K562 (cell line): ENCODE results near the gene TXNL1. TPM values are rescaled to one million over a fixed set of nuclear protein-coding genes. Genes with fewer than 3 reads are reported as not detected.

ENCODE experiments used
- ATAC-seq: fragments of 200-7000 bp; cut with Tn5 transposase; 3 replicates; pipeline ENCODE4 v1.9.1; 2020; ENCODE audit warnings: moderate library complexity
- BruUV-seq: library from RNA; stranded (reverse); fragments of 400-500 nt; replicated peaks from 2 replicates; lab custom pipeline; 2021; lab: Mats Ljungman, UMichigan
- CTCF ChIA-PET: fragments of 300-600 bp; formaldehyde crosslinking; extraction: SDS; loops from one replicate; lab custom pipeline; 2021; ENCODE audit warnings: low intra/inter-chr PET ratio; lab: Yijun Ruan, JAX
- POLR2A ChIA-PET: fragments of 300-600, 350-650 bp; sonication (Branson Sonifier 250); formaldehyde crosslinking; extraction: SDS; loops from one replicate; lab custom pipeline; 2021; ENCODE audit warnings: antibody characterized with exemption, inconsistent platforms; lab: Yijun Ruan, JAX
- DNase-seq, 4 experiments: peaks; one replicate each; pipeline versions ENCODE4 v3.0.0 to v3.0.0-alpha.2; 2011 to 2018; ENCODE audit warnings: low spot score in 3 of 4, mixed read lengths in 3 of 4; ENCODE audit errors: extremely low read depth in 1 of 4
- FAIRE-seq: peaks from 2 replicates; lab custom pipeline; 2011; peaks lifted over from hg19 to GRCh38; lab: Jason Lieb, UNC
- H2AFZ ChIP-seq: 2 replicates; pipeline ENCODE4 v1.6.0; 2011; ENCODE audit warnings: low read depth, low read length, control low read depth, inconsistent platforms
- H3K27ac ChIP-seq: fragments of 200-600 bp; 3 replicates; pipeline ENCODE4 v1.8.0; 2011; ENCODE audit warnings: low read depth, mild to moderate bottlenecking, control low read depth, inconsistent platforms, low read length, moderate library complexity, mixed read lengths; ENCODE audit errors: extremely low read depth
- H3K27me3 ChIP-seq, 2 experiments: fragments of 300-600 bp in 1 of 2; 2 replicates in 1 of 2; 3 replicates in 1 of 2; pipeline versions ENCODE4 v1.6.0 to v1.8.0; 2011; ENCODE audit warnings: inconsistent platforms in 2 of 2, low read length in 2 of 2, mild to moderate bottlenecking in 1 of 2, mixed read lengths in 1 of 2, moderate library complexity in 1 of 2; ENCODE audit not compliant: control insufficient read depth in 2 of 2, insufficient read depth in 2 of 2
- H3K36me3 ChIP-seq: fragments of 300-600 bp; 3 replicates; pipeline ENCODE4 v1.8.0; 2011; ENCODE audit warnings: mild to moderate bottlenecking, low read length, inconsistent platforms; ENCODE audit not compliant: control insufficient read depth, insufficient read depth
- H3K4me1 ChIP-seq, 2 experiments: fragments of 200-600 bp in 1 of 2; replicated peaks in 1 of 2; 2 replicates in 1 of 2; 3 replicates in 1 of 2; pipeline versions ENCODE4 v1.5.1 to v1.8.0; 2011; ENCODE audit warnings: inconsistent platforms in 2 of 2, low read length in 2 of 2, mild to moderate bottlenecking in 1 of 2, mixed read lengths in 1 of 2, moderate library complexity in 1 of 2; ENCODE audit not compliant: control insufficient read depth in 2 of 2, insufficient read depth in 2 of 2
- H3K4me2 ChIP-seq: 2 replicates; pipeline ENCODE4 v1.6.1; 2011; ENCODE audit warnings: low read length, control low read depth, inconsistent platforms, mixed read lengths; ENCODE audit not compliant: insufficient read depth
- H3K4me3 ChIP-seq: fragments of 200-600 bp; sonication (generic), shearing (Covaris generic); 2 replicates; pipeline ENCODE4 v1.5.1; 2016; ENCODE audit warnings: control low read depth, inconsistent platforms
- H3K79me2 ChIP-seq: fragments of 200-600 bp; 3 replicates; pipeline ENCODE4 v1.8.0; 2011; ENCODE audit warnings: low read length, inconsistent platforms; ENCODE audit not compliant: control insufficient read depth, insufficient read depth
- H3K9ac ChIP-seq, 2 experiments: 2 replicates each; pipeline versions ENCODE4 v1.6.0 to v1.6.1; 2011; ENCODE audit warnings: low read depth in 2 of 2, low read length in 2 of 2, control low read depth in 1 of 2, inconsistent platforms in 1 of 2, mild to moderate bottlenecking in 1 of 2, mixed read lengths in 1 of 2; ENCODE audit not compliant: insufficient read depth in 1 of 2
- H3K9me1 ChIP-seq: one replicate; pipeline ENCODE4 v1.6.0; 2011; ENCODE audit warnings: inconsistent platforms, mild to moderate bottlenecking, low read length, moderate library complexity; ENCODE audit not compliant: control insufficient read depth, insufficient read depth
- H3K9me3 ChIP-seq: replicated peaks from 2 replicates; pipeline ENCODE4 v1.5.1; 2011; ENCODE audit warnings: low read depth, low read length, inconsistent platforms; ENCODE audit not compliant: control insufficient read depth, insufficient read depth
- H4K20me1 ChIP-seq: replicated peaks from 2 replicates; pipeline ENCODE4 v1.6.1; 2011; ENCODE audit warnings: low read length, inconsistent platforms, mixed read lengths; ENCODE audit not compliant: control insufficient read depth, insufficient read depth
- FIP1L1 ChIP-seq: fragments of 200-400 bp; formaldehyde crosslinking; IDR thresholded peaks from 2 replicates; pipeline ENCODE4 v1.6.1; 2018; ENCODE audit warnings: mild to moderate bottlenecking, low read depth, low read length; ENCODE audit not compliant: poor library complexity, severe bottlenecking
- FOS ChIP-seq: IDR thresholded peaks from 3 replicates; pipeline ENCODE4 v1.6.1; 2011; ENCODE audit not compliant: insufficient read length; ENCODE audit errors: extremely low read depth
- HMG20A ChIP-seq: fragments of 450-650 bp; formaldehyde crosslinking; conservative IDR thresholded peaks from 2 replicates; pipeline ENCODE4 v1.4.0; 2020; ENCODE audit warnings: mild to moderate bottlenecking, mixed read lengths
- MCM5 ChIP-seq: fragments of 450-650 bp; IDR thresholded peaks from 2 replicates; pipeline ENCODE4 v1.6.1; 2016; ENCODE audit warnings: low read depth
- RHOXF2B ChIP-seq: fragments of 250-450 bp; sonication (Bioruptor Pico); conservative IDR thresholded peaks from 2 replicates; pipeline ENCODE4 v1.5.1; 2021
- SMAD3 ChIP-seq: fragments of 450-650 bp; formaldehyde crosslinking; conservative IDR thresholded peaks from 2 replicates; pipeline ENCODE4 v1.4.0; 2020; ENCODE audit warnings: mild to moderate bottlenecking
- ZC3H4 ChIP-seq: sonication (generic); formaldehyde crosslinking; IDR thresholded peaks from 2 replicates; pipeline ENCODE4 v1.9.0; 2021; ENCODE audit warnings: missing genetic modification reagents, borderline replicate concordance
- ZKSCAN1 ChIP-seq: fragments of 150-350 bp; IDR thresholded peaks from 2 replicates; pipeline ENCODE4 v1.6.1; 2016; ENCODE audit warnings: low read depth, low read length
- ZNF316 ChIP-seq: fragments of 450-650 bp; IDR thresholded peaks from 2 replicates; pipeline ENCODE4 v1.6.1; 2016
- ZNF583 ChIP-seq: fragments of 250-450 bp; sonication (Bioruptor Pico); IDR thresholded peaks from 2 replicates; pipeline ENCODE4 v1.4.0; 2020
- ZNF766 ChIP-seq: fragments of 200-800 bp; sonication (Bioruptor generic); conservative IDR thresholded peaks from 2 replicates; pipeline ENCODE4 v1.6.1; 2016; ENCODE audit warnings: missing genetic modification characterization, missing compliant biosample characterization
- ZNF79 ChIP-seq: fragments of 250-450 bp; sonication (Bioruptor Pico); IDR thresholded peaks from 2 replicates; pipeline ENCODE4 v1.4.0; 2020; ENCODE audit warnings: low read depth, mild to moderate bottlenecking, moderate library complexity
- WGBS: fragments of 100-300 bp; shearing (Covaris generic); methylation state at CpG from one replicate; pipeline ENCODE4 v1.1.6; 2016; ENCODE audit warnings: low coverage, mixed read lengths; ENCODE audit not compliant: insufficient coverage; ENCODE audit errors: missing lambda C conversion rate; 5-methylcytosine and 5-hydroxymethylcytosine counted together
- in situ Hi-C: fragments of 300-500 bp; cut with MboI; formaldehyde crosslinking; loops from 4 replicates; pipeline ENCODE4 v1.15.0; 2018; ENCODE audit warnings: inconsistent platforms, mixed read lengths
- intact Hi-C: fragments of 100-400 bp; cut with micrococcal nuclease; formaldehyde crosslinking; loops from 2 replicates; pipeline ENCODE4 v1.14.2; 2022
- polyA plus RNA-seq, 8 experiments: library from polyadenylated mRNA; depleted of rRNA in 4 of 8; stranded (reverse) in 5 of 8; unstranded in 3 of 8; fragments of >200 nt; fragmentation: Nextera tagmentation in 2 of 8; fragmentation: Illumina TruSeq in 1 of 8; extraction: Ambion mirVana in 2 of 8; extraction: Trizol in 1 of 8; gene quantifications; 2 replicates each; pipeline versions ENCODE4 v1.2.1 to v1.2.3, GENCODE V29; 2011 to 2014; ENCODE audit warnings: inconsistent platforms in 1 of 8, missing spikeins in 1 of 8
- total RNA-seq, 7 experiments: library from RNA; depleted of rRNA in 6 of 7; stranded (reverse); fragments of >200 nt in 6 of 7; fragmentation: Illumina TruSeq in 2 of 7; extraction: Trizol in 2 of 7; gene quantifications; 2 replicates each; pipeline versions ENCODE4 v1.2.1 to v1.2.3, GENCODE V29; 2011 to 2021; ENCODE audit warnings: low replicate concordance in 1 of 7
- TF ChIP-seq, protein P1 (sequence below): IDR thresholded peaks from 2 replicates; pipeline ENCODE4 v1.6.1; 2014; ENCODE audit warnings: antibody characterized with exemption
- TF ChIP-seq, protein P2 (sequence below): fragments of 250-450 bp; sonication (Bioruptor Pico); IDR thresholded peaks from 2 replicates; pipeline ENCODE4 v1.9.0; 2021; ENCODE audit warnings: mild to moderate bottlenecking, inconsistent platforms
- TF ChIP-seq, protein P3 (sequence below): fragments of 200-800 bp; sonication (Bioruptor generic); IDR thresholded peaks from 2 replicates; pipeline ENCODE4 v1.6.1; 2017; ENCODE audit warnings: missing genetic modification characterization, missing compliant biosample characterization
- TF ChIP-seq, protein P4 (sequence below): IDR thresholded peaks from 2 replicates; pipeline ENCODE4 v1.6.1; 2011; ENCODE audit not compliant: insufficient read length; ENCODE audit errors: extremely low read depth

TXNL1 gene
- total and polyA plus RNA-seq, 9 of the 15 experiments (the other 6 are each of a cell fraction or from before 2014, with no cell fraction given), result 45.4 to 103 (median 65.7) TPM

DNA sequence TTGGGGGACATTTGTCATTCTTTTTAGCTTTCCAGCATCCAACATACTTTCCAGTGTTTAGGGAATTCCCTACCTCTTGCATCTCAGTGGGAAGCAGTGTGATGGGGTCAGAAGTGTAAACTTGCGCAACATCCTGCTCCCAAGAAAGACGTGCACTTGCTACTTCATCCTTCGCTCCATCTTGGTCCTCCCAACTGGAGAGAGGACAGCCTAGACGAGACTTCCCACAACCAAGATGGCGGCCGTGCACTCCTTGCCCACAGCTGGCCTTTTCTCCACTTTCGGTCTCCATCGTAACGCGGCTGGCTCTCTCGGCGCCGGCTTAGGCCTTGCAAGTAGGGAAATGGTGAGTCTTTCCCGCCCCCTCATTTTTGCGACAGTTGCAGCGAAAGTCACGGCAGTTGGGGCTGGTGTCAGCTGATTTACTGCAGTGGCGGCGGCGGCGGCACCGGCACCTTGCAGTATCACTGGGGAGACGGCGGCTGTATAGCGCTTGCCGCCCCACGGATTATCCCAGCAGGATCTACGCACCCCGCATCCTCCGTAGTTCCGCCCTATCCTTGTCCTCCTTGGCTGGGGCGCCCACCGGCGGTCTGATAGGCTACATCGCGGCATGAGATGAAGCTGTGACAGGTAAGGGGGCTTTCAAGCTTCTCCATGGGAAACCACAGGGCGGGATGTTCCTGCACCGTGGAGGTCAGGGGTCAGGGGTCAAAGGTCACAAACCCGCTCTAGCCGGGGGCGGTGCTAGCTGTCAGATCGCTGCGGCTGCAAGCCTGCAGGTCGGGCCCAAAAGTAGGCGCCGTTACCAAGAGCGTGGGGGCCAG, 12.8 kb upstream of the TXNL1 start, which contains the start of gene WDR7:
TSS of gene WDR7 (plus strand) at position 416 of the 827 bp plus-strand sequence. CDS start 21,157 bp downstream, outside the sequence.
- Histone ChIP-seq H3K27me3 (no peaks in the 10 kb centered on the region), H3K79me2 (peaks cover 38% of the 10 kb centered on the region), H4K20me1 (no peaks in the 10 kb centered on the region), H3K4me1 (peaks cover 0 to 23% of the 10 kb centered on the region in 2 experiments; a peak in 4 of 5 replicates), H3K9me1 (no peaks in the 10 kb centered on the region), H3K4me3 (peak within 1 kb of the TSS; percentile 79), H3K36me3 (no peaks in the 10 kb centered on the region), H3K9ac (peak within 1 kb of the TSS; percentile 70 to 89), H3K9me3 (no peaks in the 10 kb centered on the region), H2AFZ (peak within 1 kb of the TSS; percentile 94), H3K27ac (peak within 1 kb of the TSS; percentile 87), H3K4me2 (peak within 1 kb of the TSS; percentile 85)
- peak; percentile 97 for ATAC-seq
- peak; percentile 95 for FAIRE-seq
- intact Hi-C loops, result no loop called here
- WGBS, result under 1% methylated on average over 42 of the region's 47 CpGs
- BruUV-seq, result no TSS peak
- in situ Hi-C loops, result no loop called here
- CTCF ChIA-PET, result no interaction called here
- POLR2A ChIA-PET, result interaction anchor here (0.6 to 2.4 kb wide), 6 partner anchors 9 to 187 kb away, joined by 3 to 6 read pairs (median 3); partner anchors contain the start of gene TXNL1
- peak; percentile 80 to 96 (median 82) for DNase-seq
- TF ChIP-seq SMAD3 (CRISPR knock-in tag) (no peak), RHOXF2B (CRISPR knock-in tag) (no peak), FOS (no peak), FIP1L1 (no peak), ZNF583 (CRISPR knock-in tag) (no peak), ZNF79 (CRISPR knock-in tag) (no peak), ZNF766 (no peak; the same call in 1 of the 2 replicates), HMG20A (no peak), ZC3H4 (CRISPR knock-in tag) (no peak), MCM5 (no peak), ZNF316 (0 out of 2 replicates have a peak, but pooled peaks have one; percentile 18), ZKSCAN1 (no peak; the same call in 1 of the 2 replicates)
- TF ChIP-seq, protein P1, sequence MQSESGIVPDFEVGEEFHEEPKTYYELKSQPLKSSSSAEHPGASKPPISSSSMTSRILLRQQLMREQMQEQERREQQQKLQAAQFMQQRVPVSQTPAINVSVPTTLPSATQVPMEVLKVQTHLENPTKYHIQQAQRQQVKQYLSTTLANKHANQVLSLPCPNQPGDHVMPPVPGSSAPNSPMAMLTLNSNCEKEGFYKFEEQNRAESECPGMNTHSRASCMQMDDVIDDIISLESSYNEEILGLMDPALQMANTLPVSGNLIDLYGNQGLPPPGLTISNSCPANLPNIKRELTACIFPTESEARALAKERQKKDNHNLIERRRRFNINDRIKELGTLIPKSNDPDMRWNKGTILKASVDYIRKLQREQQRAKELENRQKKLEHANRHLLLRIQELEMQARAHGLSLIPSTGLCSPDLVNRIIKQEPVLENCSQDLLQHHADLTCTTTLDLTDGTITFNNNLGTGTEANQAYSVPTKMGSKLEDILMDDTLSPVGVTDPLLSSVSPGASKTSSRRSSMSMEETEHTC, result no peak
- TF ChIP-seq, protein P2, sequence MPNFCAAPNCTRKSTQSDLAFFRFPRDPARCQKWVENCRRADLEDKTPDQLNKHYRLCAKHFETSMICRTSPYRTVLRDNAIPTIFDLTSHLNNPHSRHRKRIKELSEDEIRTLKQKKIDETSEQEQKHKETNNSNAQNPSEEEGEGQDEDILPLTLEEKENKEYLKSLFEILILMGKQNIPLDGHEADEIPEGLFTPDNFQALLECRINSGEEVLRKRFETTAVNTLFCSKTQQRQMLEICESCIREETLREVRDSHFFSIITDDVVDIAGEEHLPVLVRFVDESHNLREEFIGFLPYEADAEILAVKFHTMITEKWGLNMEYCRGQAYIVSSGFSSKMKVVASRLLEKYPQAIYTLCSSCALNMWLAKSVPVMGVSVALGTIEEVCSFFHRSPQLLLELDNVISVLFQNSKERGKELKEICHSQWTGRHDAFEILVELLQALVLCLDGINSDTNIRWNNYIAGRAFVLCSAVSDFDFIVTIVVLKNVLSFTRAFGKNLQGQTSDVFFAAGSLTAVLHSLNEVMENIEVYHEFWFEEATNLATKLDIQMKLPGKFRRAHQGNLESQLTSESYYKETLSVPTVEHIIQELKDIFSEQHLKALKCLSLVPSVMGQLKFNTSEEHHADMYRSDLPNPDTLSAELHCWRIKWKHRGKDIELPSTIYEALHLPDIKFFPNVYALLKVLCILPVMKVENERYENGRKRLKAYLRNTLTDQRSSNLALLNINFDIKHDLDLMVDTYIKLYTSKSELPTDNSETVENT (CRISPR knock-in tag), result 0 out of 2 replicates have a peak, but pooled peaks have one; percentile 26
- TF ChIP-seq, protein P3, sequence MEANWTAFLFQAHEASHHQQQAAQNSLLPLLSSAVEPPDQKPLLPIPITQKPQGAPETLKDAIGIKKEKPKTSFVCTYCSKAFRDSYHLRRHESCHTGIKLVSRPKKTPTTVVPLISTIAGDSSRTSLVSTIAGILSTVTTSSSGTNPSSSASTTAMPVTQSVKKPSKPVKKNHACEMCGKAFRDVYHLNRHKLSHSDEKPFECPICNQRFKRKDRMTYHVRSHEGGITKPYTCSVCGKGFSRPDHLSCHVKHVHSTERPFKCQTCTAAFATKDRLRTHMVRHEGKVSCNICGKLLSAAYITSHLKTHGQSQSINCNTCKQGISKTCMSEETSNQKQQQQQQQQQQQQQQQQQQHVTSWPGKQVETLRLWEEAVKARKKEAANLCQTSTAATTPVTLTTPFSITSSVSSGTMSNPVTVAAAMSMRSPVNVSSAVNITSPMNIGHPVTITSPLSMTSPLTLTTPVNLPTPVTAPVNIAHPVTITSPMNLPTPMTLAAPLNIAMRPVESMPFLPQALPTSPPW, result peak; percentile 51; the same call in 1 of the 2 replicates
- TF ChIP-seq, protein P4, sequence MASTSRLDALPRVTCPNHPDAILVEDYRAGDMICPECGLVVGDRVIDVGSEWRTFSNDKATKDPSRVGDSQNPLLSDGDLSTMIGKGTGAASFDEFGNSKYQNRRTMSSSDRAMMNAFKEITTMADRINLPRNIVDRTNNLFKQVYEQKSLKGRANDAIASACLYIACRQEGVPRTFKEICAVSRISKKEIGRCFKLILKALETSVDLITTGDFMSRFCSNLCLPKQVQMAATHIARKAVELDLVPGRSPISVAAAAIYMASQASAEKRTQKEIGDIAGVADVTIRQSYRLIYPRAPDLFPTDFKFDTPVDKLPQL, result no peak
